Measurements from ENCODE around the gene BAIAP2L2.
A peak's percentile ranks its signal among the peaks of the same experiment; 100 is the strongest.
"Not testable (repeated sequence)": the region's sequence is repeated elsewhere in the genome, so short reads cannot be mapped to it uniquely, and the experiment has no call there.

The BAIAP2L2 gene

DNA sequence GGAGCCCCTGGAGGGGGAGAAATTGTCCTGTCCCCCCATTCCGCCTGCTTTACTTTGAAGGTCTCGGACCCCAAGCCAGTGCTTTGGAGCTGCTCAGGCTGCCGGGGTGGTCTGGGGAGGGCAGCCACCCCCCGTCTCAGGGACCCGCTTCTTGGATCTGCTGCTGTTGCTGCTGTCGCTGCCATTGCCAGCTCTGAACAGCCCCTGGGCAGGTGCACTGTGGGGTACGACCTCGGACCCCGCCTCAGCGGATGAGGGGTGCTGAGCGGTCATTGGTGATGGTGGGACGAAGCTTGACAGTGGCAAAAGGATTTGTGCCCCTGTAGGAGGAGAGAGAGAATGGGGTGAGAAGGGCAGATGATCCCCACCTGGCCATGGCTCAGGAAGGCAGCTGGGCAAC, 25.4 kb downstream of the BAIAP2L2 start:
- Histone ChIP-seq H3K9me3 (ENCODE audit: control insufficient read depth, low read length) (no peaks in the 10 kb centered on the region), H3K9ac (ENCODE audit: low read length) (no peak overlapping the region), H3K4me3 (ENCODE audit: low read length) (no peak overlapping the region), H3K36me3 (ENCODE audit: control insufficient read depth, insufficient read depth, low read length, severe bottlenecking) (no peaks in the 10 kb centered on the region), H3K27me3 (replicated peaks; ENCODE audit: control insufficient read depth, insufficient read depth, low read length) (peaks cover 5% of the 10 kb centered on the region), H3K4me1 (ENCODE audit: control insufficient read depth, insufficient read depth, low read length) (peaks cover 10% of the 10 kb centered on the region)
- DNase-seq (ENCODE audit: low read depth), result no peak

DNA sequence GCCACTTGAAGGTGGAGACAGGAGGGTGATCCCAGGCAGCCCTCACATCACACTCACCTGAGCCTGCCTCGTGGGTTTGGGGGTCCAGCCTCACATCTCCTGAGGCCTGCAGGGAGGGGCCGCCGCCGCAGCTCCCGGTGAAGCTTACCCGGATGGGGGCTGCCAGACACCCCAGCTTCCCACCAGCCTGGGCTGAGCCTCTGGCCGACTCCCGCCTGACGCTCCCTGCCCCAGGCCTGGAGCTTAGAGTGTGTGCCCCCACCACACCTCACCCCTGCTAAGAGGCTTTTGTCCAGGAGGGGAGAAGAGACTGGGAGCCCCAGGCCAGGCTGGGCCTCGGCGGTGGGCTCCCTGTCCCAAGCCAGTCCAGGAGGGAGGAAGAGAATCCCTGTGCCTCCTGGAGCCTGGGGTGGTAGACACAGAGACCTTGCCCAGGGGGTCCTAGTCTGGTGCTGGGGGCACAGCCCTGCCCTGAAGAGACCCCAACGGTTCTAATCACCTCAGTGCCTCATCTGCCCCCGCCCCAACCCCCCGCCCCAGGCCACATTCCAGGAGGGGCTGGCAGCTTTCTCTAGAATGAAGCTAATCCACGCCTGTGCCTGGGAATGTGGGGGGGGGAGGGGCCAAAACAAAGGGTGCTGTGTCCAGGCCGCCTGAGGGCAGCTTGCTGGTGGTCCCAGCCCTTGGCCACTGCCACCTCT, 26.4 kb downstream of the BAIAP2L2 start, which contains the start of gene SLC16A8:
SLC16A8 (minus strand) TSS at position 254 of the 701 bp plus-strand sequence. CDS start 1,311 bp downstream, outside the sequence.
- Histone ChIP-seq H3K4me3 (ENCODE audit: low read length) (no peak within 1 kb of the TSS), H3K36me3 (ENCODE audit: control insufficient read depth, insufficient read depth, low read length, severe bottlenecking) (no peaks in the 10 kb centered on the region), H3K4me1 (ENCODE audit: control insufficient read depth, insufficient read depth, low read length) (peaks cover 10% of the 10 kb centered on the region), H3K27me3 (replicated peaks; ENCODE audit: control insufficient read depth, insufficient read depth, low read length) (peaks cover 5% of the 10 kb centered on the region), H3K9ac (ENCODE audit: low read length) (no peak within 1 kb of the TSS), H3K9me3 (ENCODE audit: control insufficient read depth, low read length) (no peaks in the 10 kb centered on the region)
- no peak for DNase-seq (ENCODE audit: low read depth)

DNA sequence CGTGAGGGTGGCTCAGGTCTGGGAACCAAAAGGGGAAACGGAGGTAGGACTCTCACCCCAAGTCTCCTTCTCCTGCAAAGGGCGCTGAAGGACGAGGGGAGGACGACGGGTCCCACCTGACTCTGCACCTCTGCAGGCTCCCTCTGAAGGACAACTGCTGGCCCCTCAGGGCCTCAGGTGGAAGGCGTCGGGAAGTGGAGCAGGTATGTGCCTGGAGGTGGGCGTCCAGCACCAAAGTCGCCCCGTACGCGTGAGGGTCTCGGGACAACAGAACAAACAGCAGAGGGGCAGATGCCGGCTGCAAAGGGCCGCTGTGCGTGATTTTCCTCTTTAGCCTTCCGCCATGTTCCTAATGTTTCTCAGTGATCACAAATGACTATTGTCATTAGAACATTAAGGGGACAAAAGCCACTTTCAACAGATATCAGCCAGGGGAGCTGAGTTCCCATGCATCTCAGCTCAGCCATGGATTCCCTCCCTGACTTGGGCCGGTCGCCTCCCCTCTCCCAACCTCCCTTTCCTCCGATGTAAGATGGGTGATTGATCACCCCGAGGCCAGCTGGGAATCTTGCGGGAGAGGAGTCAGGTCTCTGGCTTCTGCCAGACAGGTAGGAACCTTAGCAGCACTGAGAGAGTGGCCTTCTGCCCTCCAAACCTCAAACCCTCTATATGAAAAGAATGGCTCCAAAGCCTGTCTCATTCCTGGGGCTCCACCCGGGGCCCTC, 27.3 kb downstream of the BAIAP2L2 start:
- no peak for DNase-seq (ENCODE audit: low read depth)
- no peak overlapping the region for H3K9ac ChIP-seq (ENCODE audit: low read length)
- H3K4me3 ChIP-seq (ENCODE audit: low read length), result no peak overlapping the region
- no peaks in the 10 kb centered on the region for H3K9me3 ChIP-seq (ENCODE audit: control insufficient read depth, low read length)
- H3K27me3 ChIP-seq (replicated peaks; ENCODE audit: control insufficient read depth, insufficient read depth, low read length), result peaks cover 5% of the 10 kb centered on the region
- H3K36me3 ChIP-seq (ENCODE audit: control insufficient read depth, insufficient read depth, low read length, severe bottlenecking), result no peaks in the 10 kb centered on the region
- H3K4me1 ChIP-seq (ENCODE audit: control insufficient read depth, insufficient read depth, low read length), result peaks cover 5% of the 10 kb centered on the region

DNA sequence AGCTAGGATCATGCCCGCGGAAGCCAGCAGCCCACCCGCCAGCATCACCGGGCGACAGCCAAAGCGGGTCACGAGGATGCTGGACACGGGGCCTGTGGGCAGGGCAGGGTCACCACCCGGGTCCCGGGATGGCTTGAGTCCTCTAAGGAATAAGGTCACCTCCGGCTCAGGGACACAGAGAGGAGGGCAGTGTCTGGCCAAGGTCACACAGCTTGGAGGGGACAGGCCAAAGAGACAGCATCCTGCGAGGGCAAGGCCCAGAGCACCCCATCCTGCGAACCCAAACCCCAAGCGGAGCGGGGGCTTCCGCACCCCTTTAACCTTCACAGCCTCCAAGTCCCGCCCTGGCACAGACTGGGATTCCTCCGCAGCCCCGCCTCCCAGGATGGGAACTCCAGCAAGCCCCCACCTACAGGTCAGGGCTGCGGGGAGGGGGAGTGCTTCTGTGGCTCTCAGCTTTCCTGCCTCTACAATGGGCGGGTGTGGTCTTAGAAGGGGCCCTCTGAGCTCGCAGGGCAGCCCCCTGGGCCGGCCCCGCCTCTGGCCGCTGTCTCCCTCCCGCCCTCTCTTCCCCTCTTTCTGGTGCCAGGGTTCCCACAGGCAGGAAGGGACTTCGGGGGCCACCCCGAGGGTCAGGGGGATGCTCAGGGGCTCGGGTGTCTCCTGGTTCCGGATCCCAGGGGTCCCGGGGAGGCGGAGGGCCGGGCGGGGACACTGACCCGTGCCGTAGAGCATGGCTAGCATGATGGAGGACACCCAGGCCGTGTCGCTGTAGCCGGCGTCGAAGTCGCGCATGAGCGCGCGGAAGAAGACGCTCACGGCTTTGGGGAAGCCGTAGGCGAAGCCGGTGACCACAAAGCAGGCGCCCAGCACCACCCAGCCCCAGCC, 28.3 kb downstream of the BAIAP2L2 start:
- H3K27me3 ChIP-seq (replicated peaks; ENCODE audit: control insufficient read depth, insufficient read depth, low read length), result peaks cover 5% of the 10 kb centered on the region
- no peaks in the 10 kb centered on the region for H3K36me3 ChIP-seq (ENCODE audit: control insufficient read depth, insufficient read depth, low read length, severe bottlenecking)
- H3K4me1 ChIP-seq (ENCODE audit: control insufficient read depth, insufficient read depth, low read length), result peaks cover 5% of the 10 kb centered on the region
- no peak overlapping the region for H3K4me3 ChIP-seq (ENCODE audit: low read length)
- DNase-seq (ENCODE audit: low read depth), result no peak
- no peak overlapping the region for H3K9ac ChIP-seq (ENCODE audit: low read length)
- H3K9me3 ChIP-seq (ENCODE audit: control insufficient read depth, low read length), result no peaks in the 10 kb centered on the region

DNA sequence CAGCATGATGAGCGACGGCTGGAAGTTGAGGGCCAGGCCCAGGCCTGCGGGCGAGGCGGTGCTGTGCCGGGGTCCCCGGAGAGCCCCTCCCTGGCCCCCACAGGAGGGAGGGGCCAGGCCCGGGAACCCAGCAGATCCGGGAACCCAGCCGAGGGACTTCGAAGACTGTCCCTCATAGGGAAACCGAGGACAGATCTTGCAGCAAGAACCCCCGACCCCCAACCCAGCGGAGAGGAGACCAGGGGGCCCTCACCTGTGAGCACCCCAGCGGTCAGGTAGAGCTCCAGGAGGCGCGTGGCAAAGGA, 28.9 kb downstream of the BAIAP2L2 start:
- peak overlapping the region; percentile 41 for H3K4me3 ChIP-seq (ENCODE audit: low read length)
- H3K36me3 ChIP-seq (ENCODE audit: control insufficient read depth, insufficient read depth, low read length, severe bottlenecking), result no peaks in the 10 kb centered on the region
- H3K9ac ChIP-seq (ENCODE audit: low read length), result peak overlapping the region; percentile 22
- no peak for DNase-seq (ENCODE audit: low read depth)
- H3K27me3 ChIP-seq (replicated peaks; ENCODE audit: control insufficient read depth, insufficient read depth, low read length), result peaks cover 5% of the 10 kb centered on the region
- peaks cover 5% of the 10 kb centered on the region for H3K4me1 ChIP-seq (ENCODE audit: control insufficient read depth, insufficient read depth, low read length)
- no peaks in the 10 kb centered on the region for H3K9me3 ChIP-seq (ENCODE audit: control insufficient read depth, low read length)

DNA sequence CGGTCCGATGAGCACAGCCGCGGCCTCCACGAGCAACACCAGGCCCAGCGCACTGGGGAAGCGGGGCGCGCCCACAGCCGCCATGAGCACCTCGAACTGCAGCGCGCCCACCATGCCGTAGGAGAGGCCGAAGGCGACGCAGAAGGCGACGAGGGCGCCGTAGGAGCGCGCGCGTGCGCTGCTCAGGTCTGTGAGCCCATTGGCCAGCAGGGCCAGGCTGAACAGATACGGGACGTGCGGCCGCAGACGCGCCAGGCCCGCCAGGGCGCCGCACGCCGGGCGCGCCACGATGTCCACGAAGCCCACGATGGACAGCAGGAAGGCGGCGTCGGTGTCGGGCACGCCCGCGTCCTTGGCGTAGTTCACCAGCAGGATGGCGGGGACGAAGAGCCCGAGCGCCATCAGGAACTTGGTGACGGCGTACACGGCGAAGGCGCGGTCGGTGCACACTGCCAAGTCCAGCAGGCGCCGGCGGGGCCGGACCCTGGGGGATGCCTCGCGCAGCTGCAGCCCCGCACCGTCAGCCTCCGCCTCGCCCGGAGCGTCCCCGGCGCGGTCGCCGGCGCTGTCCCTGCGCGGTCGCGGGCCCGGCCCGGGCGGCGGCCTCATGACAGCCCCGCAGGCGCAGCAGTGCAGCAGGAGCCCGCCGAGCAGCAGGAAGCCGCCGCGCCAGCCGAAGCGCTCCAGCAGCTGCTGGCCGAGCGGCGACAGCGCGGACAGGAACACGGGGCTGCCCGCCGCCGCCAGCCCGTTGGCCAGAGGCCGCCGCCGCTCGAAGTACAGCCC, 29.4 kb downstream of the BAIAP2L2 start:
- peaks cover 5% of the 10 kb centered on the region for H3K4me1 ChIP-seq (ENCODE audit: control insufficient read depth, insufficient read depth, low read length)
- peak overlapping the region; percentile 41 for H3K4me3 ChIP-seq (ENCODE audit: low read length)
- no peaks in the 10 kb centered on the region for H3K36me3 ChIP-seq (ENCODE audit: control insufficient read depth, insufficient read depth, low read length, severe bottlenecking)
- peak; percentile 43 for DNase-seq (ENCODE audit: low read depth)
- peak overlapping the region; percentile 54 for H3K9ac ChIP-seq (ENCODE audit: low read length)
- peaks cover 5% of the 10 kb centered on the region for H3K27me3 ChIP-seq (replicated peaks; ENCODE audit: control insufficient read depth, insufficient read depth, low read length)
- no peaks in the 10 kb centered on the region for H3K9me3 ChIP-seq (ENCODE audit: control insufficient read depth, low read length)

DNA sequence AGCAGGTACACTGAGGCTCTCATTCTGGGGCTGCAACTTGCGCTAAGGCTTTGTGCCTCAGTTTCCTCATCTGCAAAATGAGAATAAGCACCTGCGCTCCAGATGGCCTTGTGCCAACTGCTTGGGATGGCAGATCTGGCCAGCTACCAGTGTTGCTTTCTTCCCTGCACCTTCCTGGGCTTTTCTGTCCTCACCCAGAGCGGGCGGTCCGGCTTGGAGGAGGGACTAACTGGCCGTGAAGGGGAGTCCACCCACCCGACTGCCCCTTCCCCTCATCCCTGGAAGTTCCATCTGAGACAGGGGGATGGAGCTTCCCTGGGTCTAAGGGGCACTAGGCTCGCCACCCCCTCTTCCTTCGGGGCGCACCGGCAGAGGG, 30.0 kb downstream of the BAIAP2L2 start:
- Histone ChIP-seq H3K9me3 (ENCODE audit: control insufficient read depth, low read length) (no peaks in the 10 kb centered on the region), H3K4me1 (ENCODE audit: control insufficient read depth, insufficient read depth, low read length) (peaks cover 5% of the 10 kb centered on the region), H3K4me3 (ENCODE audit: low read length) (no peak overlapping the region), H3K9ac (ENCODE audit: low read length) (no peak overlapping the region), H3K36me3 (ENCODE audit: control insufficient read depth, insufficient read depth, low read length, severe bottlenecking) (no peaks in the 10 kb centered on the region), H3K27me3 (replicated peaks; ENCODE audit: control insufficient read depth, insufficient read depth, low read length) (peaks cover 5% of the 10 kb centered on the region)
- no peak for DNase-seq (ENCODE audit: low read depth)

DNA sequence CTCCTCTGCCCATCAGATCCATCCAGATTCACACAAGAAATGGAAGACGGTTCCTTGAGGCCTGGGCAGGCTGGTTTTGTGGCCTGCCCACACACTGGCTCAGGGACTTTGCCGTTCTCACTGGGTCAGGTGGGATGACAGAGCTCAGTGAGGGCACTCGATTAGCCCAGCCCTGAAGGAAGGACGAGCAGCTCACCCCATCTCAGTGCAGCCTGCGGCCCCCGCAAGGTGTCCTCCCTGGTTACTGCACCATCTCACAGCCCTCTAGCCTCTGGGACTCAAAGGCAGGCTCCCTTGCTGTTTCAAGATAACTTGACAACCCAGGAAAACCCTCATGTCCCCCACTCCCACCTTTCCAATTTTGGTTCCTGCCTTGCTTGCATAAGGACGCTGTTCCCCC, 30.7 kb downstream of the BAIAP2L2 start:
- H3K4me3 ChIP-seq (ENCODE audit: low read length), result no peak overlapping the region
- H3K4me1 ChIP-seq (ENCODE audit: control insufficient read depth, insufficient read depth, low read length), result peaks cover 5% of the 10 kb centered on the region
- H3K27me3 ChIP-seq (replicated peaks; ENCODE audit: control insufficient read depth, insufficient read depth, low read length), result peaks cover 5% of the 10 kb centered on the region
- no peaks in the 10 kb centered on the region for H3K36me3 ChIP-seq (ENCODE audit: control insufficient read depth, insufficient read depth, low read length, severe bottlenecking)
- no peaks in the 10 kb centered on the region for H3K9me3 ChIP-seq (ENCODE audit: control insufficient read depth, low read length)
- no peak overlapping the region for H3K9ac ChIP-seq (ENCODE audit: low read length)
- no peak for DNase-seq (ENCODE audit: low read depth)

DNA sequence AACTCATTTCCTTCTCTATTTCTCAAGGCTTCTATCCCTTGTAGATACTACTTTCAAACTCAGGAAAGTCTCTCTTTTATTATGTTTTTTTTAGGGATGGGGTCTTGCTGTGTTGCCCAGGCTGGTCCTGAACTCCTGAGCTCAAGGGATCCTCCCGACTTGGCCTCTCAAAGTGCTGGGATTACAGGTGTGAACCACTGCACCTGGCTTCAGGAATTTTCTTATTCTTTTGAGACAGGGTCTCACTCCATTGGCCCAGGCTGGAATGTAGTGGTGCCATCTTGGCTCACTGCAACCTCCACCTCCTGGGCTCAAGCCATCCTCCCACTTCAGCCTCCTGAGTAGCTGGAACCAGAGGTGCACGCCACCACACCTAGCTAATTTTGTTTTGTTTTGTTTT, 31.3 kb downstream of the BAIAP2L2 start:
- DNase-seq (ENCODE audit: low read depth); H3K4me3 ChIP-seq (ENCODE audit: low read length); H3K36me3 ChIP-seq (ENCODE audit: control insufficient read depth, insufficient read depth, low read length, severe bottlenecking); H3K27me3 ChIP-seq (replicated peaks; ENCODE audit: control insufficient read depth, insufficient read depth, low read length); H3K4me1 ChIP-seq (ENCODE audit: control insufficient read depth, insufficient read depth, low read length); H3K9me3 ChIP-seq (ENCODE audit: control insufficient read depth, low read length); H3K9ac ChIP-seq (ENCODE audit: low read length): not testable (repeated sequence)

DNA sequence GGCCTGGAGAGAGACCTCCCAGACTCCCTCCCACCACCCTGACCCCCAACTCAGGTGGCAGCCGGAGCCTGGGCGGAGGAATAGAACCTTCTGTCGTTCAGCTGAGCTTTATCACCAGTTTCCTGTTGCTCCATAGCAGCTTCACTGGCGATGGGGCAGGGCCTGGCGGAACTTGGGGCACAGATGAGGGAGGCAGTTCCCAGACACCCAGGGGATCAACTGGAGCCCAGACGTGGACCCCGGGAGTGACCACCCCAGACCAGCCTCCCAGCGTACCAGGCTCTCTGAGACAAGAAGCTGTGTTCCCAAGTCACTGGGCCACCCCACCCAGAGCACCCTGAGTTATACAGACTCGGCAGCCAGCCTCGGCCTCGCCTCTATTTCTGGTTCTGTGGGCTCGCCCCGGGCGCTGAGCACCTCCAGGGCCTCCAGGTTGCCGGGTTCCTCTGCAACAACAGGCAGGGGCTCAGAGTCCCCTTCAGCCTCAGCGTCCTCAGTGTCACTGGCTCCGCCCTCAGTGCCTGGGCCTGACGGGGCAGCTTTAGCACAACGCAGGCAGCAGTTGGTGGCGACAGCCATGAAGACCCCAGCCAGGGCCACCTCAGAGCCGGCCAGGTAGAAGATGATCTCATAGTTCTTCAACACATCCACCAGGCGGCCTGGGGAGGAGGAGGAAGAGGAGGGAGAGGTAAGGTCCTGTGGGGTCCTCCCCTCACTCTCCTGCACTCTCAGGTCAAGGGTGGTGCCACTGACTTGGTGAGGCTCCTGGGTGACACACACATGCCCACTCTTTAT, 32.2 kb downstream of the BAIAP2L2 start:
- Histone ChIP-seq H3K9me3 (ENCODE audit: control insufficient read depth, low read length) (no peaks in the 10 kb centered on the region), H3K4me3 (ENCODE audit: low read length) (no peak overlapping the region), H3K4me1 (ENCODE audit: control insufficient read depth, insufficient read depth, low read length) (peaks cover 5% of the 10 kb centered on the region), H3K36me3 (ENCODE audit: control insufficient read depth, insufficient read depth, low read length, severe bottlenecking) (no peaks in the 10 kb centered on the region), H3K9ac (ENCODE audit: low read length) (no peak overlapping the region), H3K27me3 (replicated peaks; ENCODE audit: control insufficient read depth, insufficient read depth, low read length) (peaks cover 5% of the 10 kb centered on the region)
- DNase-seq (ENCODE audit: low read depth), result no peak
